SK-N-SH (cell line): Measurements from ENCODE around the gene CDK13. TPM values are rescaled to one million over a fixed set of nuclear protein-coding genes. Genes with fewer than 3 reads are reported as not detected.

Experiments used
- CTCF ChIA-PET: fragments of 300-600, 350-600 bp; formaldehyde crosslinking; extraction: SDS; loops from one replicate; lab custom pipeline; 2021; lab: Yijun Ruan, JAX
- POLR2A ChIA-PET: fragments of 350-600 bp; sonication (Branson Sonifier 250); formaldehyde crosslinking; extraction: SDS; loops from one replicate; lab custom pipeline; 2020; ENCODE audit warnings: antibody characterized with exemption, inconsistent platforms; lab: Yijun Ruan, JAX
- DNase-seq: peaks from one replicate; pipeline ENCODE4 v3.0.0; 2012
- H2AFZ ChIP-seq: fragments of 200-600 bp; sonication (generic); 2 replicates; pipeline ENCODE4 v1.8.1; 2016; ENCODE audit warnings: antibody characterized with exemption, mild to moderate bottlenecking, low read depth
- H3F3A ChIP-seq: fragments of 200-600 bp; sonication (generic); replicated peaks from 2 replicates; pipeline ENCODE3; 2016; ENCODE audit warnings: antibody characterized with exemption, mild to moderate bottlenecking; ENCODE audit not compliant: insufficient read depth
- H3K27ac ChIP-seq, 2 experiments: fragments of 200-500 bp in 1 of 2; fragments of 200-600 bp in 1 of 2; sonication (Bioruptor generic) in 1 of 2; sonication (generic), shearing (Covaris generic) in 1 of 2; 2 replicates each; pipeline versions ENCODE4 v1.5.1 to v1.6.1; 2014 to 2016; ENCODE audit warnings: low read depth in 2 of 2, inconsistent platforms in 1 of 2, low read length in 1 of 2, mild to moderate bottlenecking in 1 of 2, mixed read lengths in 1 of 2
- H3K27me3 ChIP-seq: fragments of 200-600 bp; sonication (generic), shearing (Covaris generic); 2 replicates; pipeline ENCODE4 v1.6.1; 2016; ENCODE audit warnings: mixed run types; ENCODE audit not compliant: insufficient read depth
- H3K36me3 ChIP-seq, 2 experiments: fragments of 200-500 bp in 1 of 2; fragments of 200-600 bp in 1 of 2; sonication (Bioruptor generic) in 1 of 2; sonication (generic) in 1 of 2; replicated peaks in 1 of 2; 2 replicates each; pipeline versions ENCODE3 to v1.5.1; 2014 to 2016; ENCODE audit warnings: low read length in 1 of 2, mild to moderate bottlenecking in 1 of 2; ENCODE audit not compliant: insufficient read depth in 2 of 2, control insufficient read depth in 1 of 2
- H3K4me1 ChIP-seq, 2 experiments: fragments of 200-500 bp in 1 of 2; fragments of 200-600 bp in 1 of 2; sonication (Bioruptor generic) in 1 of 2; sonication (generic), shearing (Covaris generic) in 1 of 2; 2 replicates each; pipeline versions ENCODE4 v1.5.1 to v1.6.1; 2014 to 2016; ENCODE audit warnings: low read depth in 1 of 2, low read length in 1 of 2, mixed run types in 1 of 2; ENCODE audit not compliant: insufficient read depth in 2 of 2, control insufficient read depth in 1 of 2
- H3K4me2 ChIP-seq: fragments of 200-600 bp; sonication (generic), shearing (Covaris generic); 2 replicates; pipeline ENCODE4 v1.6.1; 2017; ENCODE audit warnings: mixed run types
- H3K4me3 ChIP-seq, 2 experiments: fragments of 200-500 bp in 1 of 2; fragments of 200-600 bp in 1 of 2; sonication (Bioruptor generic) in 1 of 2; sonication (generic), shearing (Covaris generic) in 1 of 2; 2 replicates each; pipeline versions ENCODE4 v1.5.1 to v1.8.1; 2014 to 2016; ENCODE audit warnings: low read depth in 2 of 2, inconsistent platforms in 1 of 2, low read length in 1 of 2, mild to moderate bottlenecking in 1 of 2, mixed read lengths in 1 of 2, moderate library complexity in 1 of 2
- H3K79me2 ChIP-seq: fragments of 200-600 bp; sonication (generic); 2 replicates; pipeline ENCODE4 v1.8.1; 2017; ENCODE audit warnings: mild to moderate bottlenecking; ENCODE audit not compliant: insufficient read depth
- H3K9ac ChIP-seq: fragments of 200-600 bp; sonication (generic); 2 replicates; pipeline ENCODE4 v1.6.1; 2017; ENCODE audit warnings: mixed run types
- H3K9me2 ChIP-seq: fragments of 200-600 bp; sonication (generic); 2 replicates; pipeline ENCODE4 v1.6.1; 2017; ENCODE audit warnings: mixed run types
- H3K9me3 ChIP-seq: fragments of 200-600 bp; sonication (generic); 2 replicates; pipeline ENCODE4 v1.6.1; 2017; ENCODE audit warnings: mixed run types, mild to moderate bottlenecking, moderate library complexity
- H4K20me1 ChIP-seq: fragments of 200-600 bp; sonication (generic); 2 replicates; pipeline ENCODE4 v1.6.1; 2017; ENCODE audit warnings: mild to moderate bottlenecking, mixed run types; ENCODE audit not compliant: insufficient read depth
- ELF1 ChIP-seq: IDR thresholded peaks from 2 replicates; pipeline ENCODE4 v1.4.0; 2012
- EP300 ChIP-seq, 2 experiments: IDR thresholded peaks; 2 replicates each; pipeline versions ENCODE4 v1.4.0 to v1.6.1; 2012; ENCODE audit warnings: borderline replicate concordance in 1 of 2, low read depth in 1 of 2, low read length in 1 of 2
- MEF2A ChIP-seq: IDR thresholded peaks from 2 replicates; pipeline ENCODE4 v1.4.0; 2012; ENCODE audit warnings: low read depth, borderline replicate concordance
- NRF1 ChIP-seq: IDR thresholded peaks from 2 replicates; pipeline ENCODE4 v1.6.1; 2012; ENCODE audit warnings: low read depth, mild to moderate bottlenecking, low read length
- RFX5 ChIP-seq: IDR thresholded peaks from 2 replicates; pipeline ENCODE4 v1.6.1; 2012; ENCODE audit warnings: mild to moderate bottlenecking, improper control_type of control experiment, low read length
- RXRA ChIP-seq: IDR thresholded peaks from 2 replicates; pipeline ENCODE4 v1.4.0; 2012; ENCODE audit warnings: low read depth, mild to moderate bottlenecking, borderline replicate concordance
- SMC3 ChIP-seq: IDR thresholded peaks from 2 replicates; pipeline ENCODE4 v1.6.1; 2012; ENCODE audit warnings: low read depth, low read length, improper control_type of control experiment
- TAF1 ChIP-seq: IDR thresholded peaks from 2 replicates; pipeline ENCODE4 v1.6.1; 2012; ENCODE audit warnings: low read depth, mild to moderate bottlenecking, low read length, moderate library complexity, borderline replicate concordance
- TCF12 ChIP-seq: IDR thresholded peaks from 2 replicates; pipeline ENCODE4 v1.4.0; 2012
- TEAD4 ChIP-seq: IDR thresholded peaks from 2 replicates; pipeline ENCODE4 v1.4.0; 2012; ENCODE audit warnings: mild to moderate bottlenecking, borderline replicate concordance; ENCODE audit not compliant: insufficient read depth
- YY1 ChIP-seq: IDR thresholded peaks from 2 replicates; pipeline ENCODE4 v1.4.0; 2012; ENCODE audit warnings: low read depth, mild to moderate bottlenecking
- WGBS: methylation state at CpG from one replicate; pipeline ENCODE4 v1.1.6; 2017; ENCODE audit warnings: low lambda C conversion rate; 5-methylcytosine and 5-hydroxymethylcytosine counted together
- polyA plus RNA-seq, 3 experiments: library from polyadenylated mRNA; depleted of rRNA; stranded (reverse); fragments of >200 nt; gene quantifications; 2 replicates each; pipeline ENCODE4 v1.2.3, GENCODE V29; 2012
- TF ChIP-seq, protein P1 (sequence below): IDR thresholded peaks from 2 replicates; pipeline ENCODE4 v1.4.0; 2012; ENCODE audit warnings: low read depth, borderline replicate concordance
- TF ChIP-seq, protein P2 (sequence below): fragments of 150-350 bp; IDR thresholded peaks from 2 replicates; pipeline ENCODE4 v1.6.1; 2016; ENCODE audit warnings: mild to moderate bottlenecking, low read depth, low read length
- TF ChIP-seq, protein P3 (sequence below): IDR thresholded peaks from 2 replicates; pipeline ENCODE4 v1.4.0; 2012; ENCODE audit warnings: low read depth
- TF ChIP-seq, protein P4 (sequence below): fragments of 150-350 bp; IDR thresholded peaks from 2 replicates; pipeline ENCODE4 v1.6.1; 2017; ENCODE audit warnings: antibody characterized with exemption, low read length, low read depth, borderline replicate concordance
- TF ChIP-seq, protein P5 (sequence below): IDR thresholded peaks from 2 replicates; pipeline ENCODE4 v1.6.1; 2012; ENCODE audit warnings: mild to moderate bottlenecking, low read depth, low read length, moderate library complexity
- TF ChIP-seq, protein P6 (sequence below): IDR thresholded peaks from 2 replicates; pipeline ENCODE4; 2012

CDK13 gene
- polyA plus RNA-seq, 1 of the 3 experiments (the other 2 are of a cell fraction) = 23.1 TPM

DNA sequence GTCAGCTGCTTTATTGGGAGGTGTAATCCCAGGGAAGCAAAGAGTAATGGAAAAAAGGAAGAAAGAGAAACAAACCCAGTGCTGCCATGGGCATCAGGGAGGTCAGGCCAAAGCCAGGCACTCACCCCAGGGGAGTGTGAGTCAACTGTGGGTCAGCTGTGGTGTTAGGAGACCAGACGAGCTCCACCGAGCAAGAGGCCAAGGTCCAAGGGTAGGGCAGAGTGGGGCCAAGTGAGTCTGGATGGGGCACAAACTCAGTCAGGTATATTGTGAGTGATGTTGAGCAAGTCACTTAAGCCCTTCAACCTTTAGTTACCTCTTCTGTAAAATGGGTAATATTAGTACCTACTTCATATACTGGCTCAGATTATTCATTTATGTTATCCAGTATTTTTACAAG lies 30.4 kb upstream of the CDK13 start:
- Histone ChIP-seq H3K9ac (no peak overlapping the region), H3K27me3 (peaks cover 16% of the 10 kb centered on the region), H3K9me3 (no peaks in the 10 kb centered on the region), H3K4me3 (no peak overlapping the region), H4K20me1 (no peaks in the 10 kb centered on the region), H3F3A (no peaks in the 10 kb centered on the region), H2AFZ (no peak overlapping the region), H3K27ac (no peak overlapping the region), H3K4me1 (no peaks in the 10 kb centered on the region), H3K36me3 (no peaks in the 10 kb centered on the region), H3K79me2 (no peaks in the 10 kb centered on the region), H3K9me2 (no peaks in the 10 kb centered on the region), H3K4me2 (no peak overlapping the region)
- no peak for DNase-seq
- TF ChIP-seq, protein P1, sequence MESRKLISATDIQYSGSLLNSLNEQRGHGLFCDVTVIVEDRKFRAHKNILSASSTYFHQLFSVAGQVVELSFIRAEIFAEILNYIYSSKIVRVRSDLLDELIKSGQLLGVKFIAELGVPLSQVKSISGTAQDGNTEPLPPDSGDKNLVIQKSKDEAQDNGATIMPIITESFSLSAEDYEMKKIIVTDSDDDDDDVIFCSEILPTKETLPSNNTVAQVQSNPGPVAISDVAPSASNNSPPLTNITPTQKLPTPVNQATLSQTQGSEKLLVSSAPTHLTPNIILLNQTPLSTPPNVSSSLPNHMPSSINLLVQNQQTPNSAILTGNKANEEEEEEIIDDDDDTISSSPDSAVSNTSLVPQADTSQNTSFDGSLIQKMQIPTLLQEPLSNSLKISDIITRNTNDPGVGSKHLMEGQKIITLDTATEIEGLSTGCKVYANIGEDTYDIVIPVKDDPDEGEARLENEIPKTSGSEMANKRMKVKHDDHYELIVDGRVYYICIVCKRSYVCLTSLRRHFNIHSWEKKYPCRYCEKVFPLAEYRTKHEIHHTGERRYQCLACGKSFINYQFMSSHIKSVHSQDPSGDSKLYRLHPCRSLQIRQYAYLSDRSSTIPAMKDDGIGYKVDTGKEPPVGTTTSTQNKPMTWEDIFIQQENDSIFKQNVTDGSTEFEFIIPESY = no peak
- TF ChIP-seq SMC3 (no peak), NRF1 (no peak), YY1 (no peak), EP300 (IDR thresholded peaks at IDR 0.05; ENCODE audit: borderline replicate concordance in 1 of 2, low read depth in 1 of 2, low read length in 1 of 2) (no peak), TEAD4 (no peak), RFX5 (no peak), TCF12 (no peak), MEF2A (no peak), RXRA (no peak), ELF1 (no peak), TAF1 (no peak)
- TF ChIP-seq, protein P2, sequence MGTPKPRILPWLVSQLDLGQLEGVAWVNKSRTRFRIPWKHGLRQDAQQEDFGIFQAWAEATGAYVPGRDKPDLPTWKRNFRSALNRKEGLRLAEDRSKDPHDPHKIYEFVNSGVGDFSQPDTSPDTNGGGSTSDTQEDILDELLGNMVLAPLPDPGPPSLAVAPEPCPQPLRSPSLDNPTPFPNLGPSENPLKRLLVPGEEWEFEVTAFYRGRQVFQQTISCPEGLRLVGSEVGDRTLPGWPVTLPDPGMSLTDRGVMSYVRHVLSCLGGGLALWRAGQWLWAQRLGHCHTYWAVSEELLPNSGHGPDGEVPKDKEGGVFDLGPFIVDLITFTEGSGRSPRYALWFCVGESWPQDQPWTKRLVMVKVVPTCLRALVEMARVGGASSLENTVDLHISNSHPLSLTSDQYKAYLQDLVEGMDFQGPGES = no peak
- TF ChIP-seq, protein P3, sequence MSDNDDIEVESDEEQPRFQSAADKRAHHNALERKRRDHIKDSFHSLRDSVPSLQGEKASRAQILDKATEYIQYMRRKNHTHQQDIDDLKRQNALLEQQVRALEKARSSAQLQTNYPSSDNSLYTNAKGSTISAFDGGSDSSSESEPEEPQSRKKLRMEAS = no peak
- TF ChIP-seq, protein P4, sequence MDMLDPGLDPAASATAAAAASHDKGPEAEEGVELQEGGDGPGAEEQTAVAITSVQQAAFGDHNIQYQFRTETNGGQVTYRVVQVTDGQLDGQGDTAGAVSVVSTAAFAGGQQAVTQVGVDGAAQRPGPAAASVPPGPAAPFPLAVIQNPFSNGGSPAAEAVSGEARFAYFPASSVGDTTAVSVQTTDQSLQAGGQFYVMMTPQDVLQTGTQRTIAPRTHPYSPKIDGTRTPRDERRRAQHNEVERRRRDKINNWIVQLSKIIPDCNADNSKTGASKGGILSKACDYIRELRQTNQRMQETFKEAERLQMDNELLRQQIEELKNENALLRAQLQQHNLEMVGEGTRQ = no peak
- TF ChIP-seq, protein P5, sequence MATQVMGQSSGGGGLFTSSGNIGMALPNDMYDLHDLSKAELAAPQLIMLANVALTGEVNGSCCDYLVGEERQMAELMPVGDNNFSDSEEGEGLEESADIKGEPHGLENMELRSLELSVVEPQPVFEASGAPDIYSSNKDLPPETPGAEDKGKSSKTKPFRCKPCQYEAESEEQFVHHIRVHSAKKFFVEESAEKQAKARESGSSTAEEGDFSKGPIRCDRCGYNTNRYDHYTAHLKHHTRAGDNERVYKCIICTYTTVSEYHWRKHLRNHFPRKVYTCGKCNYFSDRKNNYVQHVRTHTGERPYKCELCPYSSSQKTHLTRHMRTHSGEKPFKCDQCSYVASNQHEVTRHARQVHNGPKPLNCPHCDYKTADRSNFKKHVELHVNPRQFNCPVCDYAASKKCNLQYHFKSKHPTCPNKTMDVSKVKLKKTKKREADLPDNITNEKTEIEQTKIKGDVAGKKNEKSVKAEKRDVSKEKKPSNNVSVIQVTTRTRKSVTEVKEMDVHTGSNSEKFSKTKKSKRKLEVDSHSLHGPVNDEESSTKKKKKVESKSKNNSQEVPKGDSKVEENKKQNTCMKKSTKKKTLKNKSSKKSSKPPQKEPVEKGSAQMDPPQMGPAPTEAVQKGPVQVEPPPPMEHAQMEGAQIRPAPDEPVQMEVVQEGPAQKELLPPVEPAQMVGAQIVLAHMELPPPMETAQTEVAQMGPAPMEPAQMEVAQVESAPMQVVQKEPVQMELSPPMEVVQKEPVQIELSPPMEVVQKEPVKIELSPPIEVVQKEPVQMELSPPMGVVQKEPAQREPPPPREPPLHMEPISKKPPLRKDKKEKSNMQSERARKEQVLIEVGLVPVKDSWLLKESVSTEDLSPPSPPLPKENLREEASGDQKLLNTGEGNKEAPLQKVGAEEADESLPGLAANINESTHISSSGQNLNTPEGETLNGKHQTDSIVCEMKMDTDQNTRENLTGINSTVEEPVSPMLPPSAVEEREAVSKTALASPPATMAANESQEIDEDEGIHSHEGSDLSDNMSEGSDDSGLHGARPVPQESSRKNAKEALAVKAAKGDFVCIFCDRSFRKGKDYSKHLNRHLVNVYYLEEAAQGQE = no peak
- TF ChIP-seq, protein P6, sequence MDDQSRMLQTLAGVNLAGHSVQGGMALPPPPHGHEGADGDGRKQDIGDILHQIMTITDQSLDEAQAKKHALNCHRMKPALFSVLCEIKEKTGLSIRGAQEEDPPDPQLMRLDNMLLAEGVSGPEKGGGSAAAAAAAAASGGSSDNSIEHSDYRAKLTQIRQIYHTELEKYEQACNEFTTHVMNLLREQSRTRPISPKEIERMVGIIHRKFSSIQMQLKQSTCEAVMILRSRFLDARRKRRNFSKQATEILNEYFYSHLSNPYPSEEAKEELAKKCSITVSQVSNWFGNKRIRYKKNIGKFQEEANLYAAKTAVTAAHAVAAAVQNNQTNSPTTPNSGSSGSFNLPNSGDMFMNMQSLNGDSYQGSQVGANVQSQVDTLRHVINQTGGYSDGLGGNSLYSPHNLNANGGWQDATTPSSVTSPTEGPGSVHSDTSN = no peak
- CTCF ChIA-PET = interaction anchor here (0.6 to 3.7 kb wide), 8 partner anchors 13 to 214 kb away, joined by 3 to 23 read pairs (median 4); partner anchors contain the start of gene MPLKIP
- POLR2A ChIA-PET = no interaction called here
- WGBS = 72% methylated on average over 2 of the region's 2 CpGs
